Hippocampal formation (tissue), 2 donors: Measurements from ENCODE around the gene ARL6IP5.
A peak's percentile ranks its signal among the peaks of the same experiment; 100 is the strongest.

Source experiments
- DNase-seq, 2 donors: peaks; one replicate each; lab custom pipeline; 2025; lab: John Stamatoyannopoulos, UW

The ARL6IP5 gene

GRCh38 chr3:69116897-69117296 is 32.2 kb downstream of the ARL6IP5 start:
- DNase-seq: peak; percentile 67 to 88

- no peak for DNase-seq
Measured at GRCh38 chr3:69118555-69118954, 33.8 kb downstream of the ARL6IP5 start.

DNA sequence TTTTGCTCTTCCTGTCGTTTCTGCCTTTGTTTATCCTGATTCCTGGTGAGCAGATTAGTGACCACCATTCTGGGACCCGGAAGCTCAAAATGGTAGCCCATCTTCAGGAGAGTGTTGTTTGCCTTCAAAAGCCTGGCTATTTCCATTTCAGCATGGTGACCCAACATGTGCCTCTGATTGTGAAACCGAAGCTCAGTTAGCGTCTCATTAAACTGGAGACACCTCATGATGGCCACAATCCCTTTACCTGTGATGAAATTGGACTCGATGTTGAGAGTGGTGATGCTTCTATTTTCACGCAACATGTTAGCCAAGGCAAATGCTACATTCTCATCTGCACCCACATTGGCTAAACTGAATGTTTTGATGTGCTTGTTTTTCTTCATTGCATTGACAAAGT is 34.4 kb downstream of the ARL6IP5 start:
- DNase-seq: no peak

DNA sequence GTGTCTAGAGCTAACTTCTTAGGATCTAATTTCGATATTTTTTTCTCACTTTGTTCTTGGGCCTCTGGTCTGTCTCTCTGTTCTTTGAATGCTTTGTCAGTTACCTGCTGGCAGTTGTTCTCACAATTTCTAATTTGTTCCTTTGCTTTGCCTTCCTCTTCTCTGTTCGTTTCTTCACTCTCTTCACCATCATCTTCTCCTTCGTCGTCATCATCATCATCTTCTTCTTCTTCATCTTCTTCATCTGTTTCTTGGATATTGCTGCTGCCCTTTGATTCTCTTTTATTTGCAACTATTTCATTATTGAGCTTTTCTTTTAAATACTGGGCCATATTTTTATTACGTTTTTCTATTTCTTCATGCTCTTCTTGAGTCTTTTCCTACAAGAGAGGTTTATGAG is 34.9 kb downstream of the ARL6IP5 start:
- DNase-seq: no peak

GRCh38 chr3:69120879-69121464 is 36.2 kb downstream of the ARL6IP5 start:
- DNase-seq: peak; percentile 51 to 64

GRCh38 chr3:69121513-69121912 is 36.8 kb downstream of the ARL6IP5 start:
- no peak for DNase-seq

DNA sequence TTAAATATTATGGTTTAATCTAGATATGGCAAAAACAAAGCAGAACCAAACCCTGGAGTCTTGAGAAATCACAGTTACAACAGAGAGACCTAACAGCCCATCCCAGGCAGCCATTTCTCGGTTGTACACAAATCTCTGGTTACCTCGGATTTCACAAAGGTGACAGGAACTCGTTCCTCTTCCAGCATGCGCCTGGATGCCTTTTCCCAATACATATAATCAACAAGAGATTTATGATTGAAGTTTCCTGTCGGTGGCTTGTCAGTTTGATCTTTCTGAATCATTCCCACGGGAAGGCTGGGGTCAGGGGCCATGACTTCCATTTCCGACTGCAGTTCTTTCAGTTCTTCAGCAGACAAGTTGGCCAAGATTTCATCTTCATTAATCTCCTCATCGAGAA is 37.2 kb downstream of the ARL6IP5 start:
- DNase-seq: no peak

DNA sequence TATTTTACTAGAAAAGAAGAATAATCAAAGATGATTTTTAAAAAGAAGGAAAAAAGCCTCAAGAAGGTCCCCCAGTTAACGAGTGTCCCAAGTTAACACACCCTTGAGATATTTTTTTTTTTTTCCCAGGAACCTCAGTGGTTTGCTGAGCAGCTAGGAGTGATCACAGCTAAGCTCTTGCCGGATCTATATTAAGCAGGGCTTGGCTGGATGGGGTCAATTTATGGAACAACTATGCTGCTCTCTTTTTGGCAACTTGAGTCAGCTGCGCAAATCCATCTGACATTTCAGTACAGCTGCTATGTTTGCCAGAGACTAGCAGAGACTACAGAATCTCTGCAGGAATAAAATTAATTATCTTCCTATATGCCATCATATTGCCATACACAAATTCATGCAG is 37.7 kb downstream of the ARL6IP5 start, which contains the start of gene LMOD3:
Gene LMOD3, minus strand, starts transcription at position 193 of the 400 bp plus-strand sequence. CDS start 209 bp downstream, outside the sequence.
- no peak for DNase-seq

DNA sequence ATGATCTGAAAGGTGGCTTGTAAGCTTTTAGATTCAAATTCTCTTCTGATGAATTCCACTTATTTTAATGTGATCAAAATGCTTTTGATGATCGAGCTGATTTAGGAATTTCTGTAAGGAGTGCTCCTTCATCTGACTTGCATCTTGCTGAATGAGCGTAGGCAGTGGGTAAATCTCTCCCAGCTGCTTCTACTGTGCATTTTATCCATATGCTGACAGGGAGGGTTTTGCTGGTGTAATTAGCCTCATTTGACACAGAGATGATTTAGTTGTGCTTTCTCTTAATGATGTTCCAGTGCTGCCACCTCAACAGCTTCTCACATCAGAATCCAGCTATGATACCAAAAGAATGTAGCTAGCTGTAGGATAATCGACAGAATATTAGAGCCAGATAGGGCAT is 41.5 kb downstream of the ARL6IP5 start:
- DNase-seq: no peak

DNA sequence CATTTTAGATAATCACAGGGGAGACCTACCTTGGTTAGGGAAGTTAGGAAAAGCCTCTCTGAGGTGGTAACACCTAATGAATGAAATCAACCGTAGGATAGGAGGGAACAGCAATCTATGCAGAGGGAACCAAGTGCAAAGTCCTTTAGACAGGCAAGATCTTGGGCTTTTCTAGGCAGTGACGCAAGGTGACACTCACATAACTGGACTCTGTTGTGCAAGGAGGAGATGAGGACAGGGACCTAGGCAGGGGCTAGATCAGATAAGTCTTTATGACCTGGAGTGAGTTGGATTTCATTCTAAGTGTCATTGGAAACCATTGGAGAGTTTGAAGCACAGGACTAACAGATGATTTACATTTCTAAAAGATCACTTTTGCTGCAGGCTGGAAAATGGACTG is 42.3 kb downstream of the ARL6IP5 start:
- no peak for DNase-seq

DNA sequence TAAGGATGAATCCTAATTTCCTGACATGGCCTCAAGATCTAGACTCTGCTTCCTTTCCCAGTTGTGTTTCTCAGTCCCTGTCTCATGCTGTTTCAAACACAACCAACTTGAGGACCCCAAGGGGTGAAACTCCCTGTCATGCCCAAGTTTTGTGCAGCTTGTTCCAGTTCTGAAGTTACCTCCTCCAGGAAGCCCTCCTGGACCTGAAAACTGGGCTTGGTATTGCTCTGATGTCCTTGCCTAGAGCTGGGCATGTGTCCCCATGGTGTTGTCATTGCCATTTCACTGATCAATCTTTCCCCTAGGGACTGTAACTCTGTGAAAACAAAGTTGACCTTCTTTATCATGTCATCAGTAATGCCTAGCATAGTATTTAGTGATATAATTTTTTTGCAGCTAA is 43.8 kb downstream of the ARL6IP5 start:
- no peak for DNase-seq

DNA sequence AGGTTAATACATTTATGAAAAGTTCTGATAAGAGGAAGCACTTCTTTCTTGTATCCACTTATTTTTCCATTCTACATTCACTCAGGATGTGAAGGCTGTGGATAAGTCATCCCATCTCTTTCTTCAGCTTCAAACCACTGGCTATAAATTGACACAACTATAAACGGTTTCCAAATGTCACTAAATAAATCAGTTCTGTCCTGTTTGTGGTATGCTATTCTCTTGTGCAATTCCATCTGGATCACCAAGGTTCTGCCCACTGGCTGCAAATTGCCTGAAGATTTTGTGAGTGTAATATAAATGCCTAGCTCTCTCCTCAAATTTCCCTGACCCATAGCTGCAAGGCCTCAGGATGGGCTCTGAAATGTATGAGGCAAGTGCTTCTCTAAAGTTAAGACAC is 44.8 kb downstream of the ARL6IP5 start:
- DNase-seq: no peak

GRCh38 chr3:69130689-69131088 is 46.0 kb downstream of the ARL6IP5 start:
- DNase-seq: no peak

- no peak for DNase-seq
Measured at GRCh38 chr3:69137005-69137404, 52.3 kb downstream of the ARL6IP5 start.

DNA sequence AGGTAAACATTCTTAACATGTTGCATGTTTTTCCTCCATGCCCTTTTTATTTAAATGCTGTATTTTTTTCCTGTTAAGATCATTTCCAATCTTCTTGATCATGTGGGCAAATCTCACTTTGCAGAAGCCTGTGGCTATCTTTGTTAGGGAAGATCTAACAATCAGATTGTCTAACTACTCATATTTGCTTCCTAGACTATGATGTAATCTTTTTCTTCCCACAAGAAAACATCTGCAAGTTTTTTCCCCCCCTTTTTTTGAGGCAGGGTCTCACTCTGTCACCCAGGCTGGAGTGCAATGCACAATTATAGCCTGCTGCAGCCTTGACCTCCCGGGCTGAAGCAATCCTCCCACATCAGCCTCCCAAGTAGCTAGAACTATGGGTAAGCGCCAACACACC is 52.7 kb downstream of the ARL6IP5 start:
- no peak for DNase-seq

DNA sequence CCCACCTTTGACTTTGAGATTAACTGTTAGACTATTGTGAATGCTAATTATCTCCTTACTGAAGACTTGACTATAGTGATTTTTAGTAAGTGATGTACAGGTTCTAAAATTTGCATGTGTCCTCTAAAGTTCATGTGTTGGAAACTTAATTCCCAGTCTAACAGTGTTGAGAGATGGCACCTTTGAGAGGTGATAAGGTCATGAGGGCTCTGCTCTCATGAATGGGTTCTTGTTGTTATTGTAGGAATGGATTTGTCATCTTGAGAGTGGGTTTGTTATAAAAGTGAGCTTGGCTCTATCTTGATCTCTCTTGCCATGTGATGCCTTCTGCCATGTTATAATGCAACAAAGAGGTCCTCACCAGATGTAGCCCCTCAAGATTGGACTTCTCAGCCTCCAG is 56.6 kb downstream of the ARL6IP5 start:
- DNase-seq: no peak

- DNase-seq: no peak
Measured at GRCh38 chr3:69142090-69142489, 57.4 kb downstream of the ARL6IP5 start.

DNA sequence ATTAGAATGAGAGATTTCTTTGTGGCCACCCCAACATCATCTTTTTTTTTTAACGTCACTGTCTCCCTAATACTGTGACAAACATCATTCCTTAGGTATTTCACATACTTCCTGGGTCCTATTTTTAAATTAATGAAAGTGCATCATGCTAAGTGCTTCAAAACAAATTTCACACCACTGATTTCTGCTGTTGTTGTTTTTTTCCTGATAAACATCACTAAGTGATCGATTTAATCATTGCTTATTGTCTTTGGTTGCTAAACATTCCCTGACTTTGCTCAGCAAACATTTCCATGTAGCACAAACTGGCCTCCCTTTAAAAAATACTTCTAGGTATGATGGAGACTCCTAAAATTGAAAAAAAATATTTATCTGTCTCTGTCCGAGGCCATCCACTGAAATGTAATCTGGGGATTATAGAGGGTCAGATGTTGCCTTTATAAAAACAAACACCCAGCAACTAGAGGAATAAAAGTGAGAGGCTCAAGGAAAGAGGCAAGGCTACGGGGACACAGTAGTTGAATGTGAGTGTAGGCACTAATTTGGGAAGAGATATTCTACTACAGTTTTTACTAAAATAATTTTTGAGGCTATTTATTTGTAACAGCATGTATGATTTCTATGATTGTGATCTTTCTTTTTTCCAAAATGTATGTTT is 58.2 kb downstream of the ARL6IP5 start:
- DNase-seq: no peak

DNA sequence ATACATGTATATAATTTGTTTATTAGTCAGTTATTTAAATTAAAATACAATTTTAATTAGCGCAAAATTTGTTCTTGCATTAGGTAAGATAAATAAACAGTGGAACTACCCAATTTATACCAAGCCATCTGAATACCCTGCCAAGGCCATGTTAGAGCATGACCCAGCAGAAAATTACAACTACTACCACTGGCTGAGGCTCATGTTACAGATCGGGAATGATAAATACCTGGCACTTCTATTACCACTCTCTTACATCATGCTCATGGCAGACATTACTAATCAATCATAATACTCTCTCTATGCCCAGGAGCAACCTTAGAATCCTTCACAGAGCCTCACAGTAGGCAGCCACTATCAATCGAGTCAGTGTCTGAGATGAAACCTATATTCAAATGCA is 58.9 kb downstream of the ARL6IP5 start:
- no peak for DNase-seq

- DNase-seq: no peak
Measured at GRCh38 chr3:69144631-69145245, 60.0 kb downstream of the ARL6IP5 start.

DNA sequence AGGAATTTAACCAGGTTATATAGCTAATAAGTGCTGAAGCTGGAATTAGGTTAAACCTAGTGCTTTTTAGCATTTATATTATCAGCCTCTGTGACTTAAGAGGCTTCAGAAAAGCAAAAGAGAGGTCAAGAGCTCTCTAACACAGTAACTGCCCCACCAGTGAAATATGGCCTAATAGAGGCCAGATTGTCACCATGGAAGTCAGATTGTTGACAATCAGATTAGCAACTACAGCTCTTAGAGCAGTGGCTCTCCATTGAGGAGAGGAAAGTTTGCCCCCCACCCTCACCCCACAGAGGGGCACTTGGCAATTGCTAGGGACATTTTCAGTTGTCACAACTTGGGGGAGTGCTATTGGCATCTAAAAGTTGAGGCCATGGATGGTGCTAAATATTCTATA is 61.0 kb downstream of the ARL6IP5 start:
- no peak for DNase-seq

GRCh38 chr3:69149586-69149985 is 64.8 kb downstream of the ARL6IP5 start:
- no peak for DNase-seq
